Measurements from ENCODE around the gene OIT3. TPM values are rescaled to one million over a fixed set of nuclear protein-coding genes. Genes with fewer than 3 reads are reported as not detected.

The OIT3 gene
- total RNA-seq, 4 donors from 2014 or later: 0.27 to 1.4 TPM; not detected in 2

- Histone ChIP-seq H3K27ac (no peak overlapping the region), H3K4me3 (no peak overlapping the region), H3K36me3 (no peaks in the 10 kb centered on the region), H3K4me1 (no peaks in the 10 kb centered on the region), H3K27me3 (no peaks in the 10 kb centered on the region), H3K9me3 (no peaks in the 10 kb centered on the region)
- TF ChIP-seq POLR2A (IDR thresholded peaks at IDR 0.05) (no peak), CTCF (IDR thresholded peaks at IDR 0.05) (no peak)
- no peak for DNase-seq
- intact Hi-C loops (cut with DNase I; ENCODE audit: low total_unique reads): no loop called here
Measured at GRCh38 chr10:72951760-72952159, 58.2 kb downstream of the OIT3 start.

GRCh38 chr10:72952189-72952588 is 58.6 kb downstream of the OIT3 start:
- Histone ChIP-seq H3K36me3 (no peaks in the 10 kb centered on the region), H3K4me3 (no peak overlapping the region), H3K9me3 (no peaks in the 10 kb centered on the region), H3K27me3 (no peaks in the 10 kb centered on the region), H3K4me1 (no peaks in the 10 kb centered on the region), H3K27ac (no peak overlapping the region)
- TF ChIP-seq CTCF (IDR thresholded peaks at IDR 0.05): no peak
- no peak for TF ChIP-seq POLR2A (IDR thresholded peaks at IDR 0.05)
- DNase-seq: no peak
- intact Hi-C loops (cut with DNase I; ENCODE audit: low total_unique reads): no loop called here

- Histone ChIP-seq H3K36me3 (no peaks in the 10 kb centered on the region), H3K27ac (no peak overlapping the region), H3K4me1 (no peaks in the 10 kb centered on the region), H3K4me3 (no peak overlapping the region), H3K9me3 (no peaks in the 10 kb centered on the region), H3K27me3 (no peaks in the 10 kb centered on the region)
- intact Hi-C loops (cut with DNase I; ENCODE audit: low total_unique reads): no loop called here
- no peak for TF ChIP-seq POLR2A (IDR thresholded peaks at IDR 0.05)
- no peak for TF ChIP-seq CTCF (IDR thresholded peaks at IDR 0.05)
- DNase-seq: no peak
Measured at GRCh38 chr10:72952642-72953158, 59.2 kb downstream of the OIT3 start.

GRCh38 chr10:72953687-72954086 is 60.1 kb downstream of the OIT3 start:
- Histone ChIP-seq H3K9me3 (no peaks in the 10 kb centered on the region), H3K4me3 (no peak overlapping the region), H3K27ac (no peak overlapping the region), H3K4me1 (no peaks in the 10 kb centered on the region), H3K27me3 (no peaks in the 10 kb centered on the region), H3K36me3 (no peaks in the 10 kb centered on the region)
- no peak for DNase-seq
- TF ChIP-seq POLR2A (IDR thresholded peaks at IDR 0.05) (no peak), CTCF (IDR thresholded peaks at IDR 0.05) (no peak)
- intact Hi-C loops (cut with DNase I; ENCODE audit: low total_unique reads): no loop called here

GRCh38 chr10:72954230-72954595 is 60.7 kb downstream of the OIT3 start:
- no peaks in the 10 kb centered on the region for H3K4me1 ChIP-seq
- no peaks in the 10 kb centered on the region for H3K9me3 ChIP-seq
- TF ChIP-seq CTCF (IDR thresholded peaks at IDR 0.05) (no peak), POLR2A (IDR thresholded peaks at IDR 0.05) (no peak)
- no peaks in the 10 kb centered on the region for H3K36me3 ChIP-seq
- H3K27ac ChIP-seq: no peak overlapping the region
- no peak overlapping the region for H3K4me3 ChIP-seq
- DNase-seq: no peak
- H3K27me3 ChIP-seq: no peaks in the 10 kb centered on the region
- intact Hi-C loops (cut with DNase I; ENCODE audit: low total_unique reads): no loop called here
